ENCODE results near the gene R3HDM4.

Gene R3HDM4

GRCh38 chr19:929891-930258 lies 16.9 kb upstream of the R3HDM4 start:
- DNase-seq (ENCODE audit: low spot score): no peak

- no peak for DNase-seq (ENCODE audit: low spot score)
These were observed 16.3 kb upstream of the R3HDM4 start for GRCh38 chr19:929203-929890.

- no peak for DNase-seq (ENCODE audit: low spot score)
These were observed 15.6 kb upstream of the R3HDM4 start for GRCh38 chr19:928471-929202.

- DNase-seq (ENCODE audit: low spot score): no peak
These were observed 14.9 kb upstream of the R3HDM4 start for GRCh38 chr19:927780-928401.

- DNase-seq (ENCODE audit: low spot score): no peak
These were observed 14.3 kb upstream of the R3HDM4 start for GRCh38 chr19:927351-927779.

GRCh38 chr19:926589-927350 lies 13.8 kb upstream of the R3HDM4 start:
- peak; percentile 42 for DNase-seq (ENCODE audit: low spot score)

GRCh38 chr19:926323-926588 lies 13.2 kb upstream of the R3HDM4 start:
- no peak for DNase-seq (ENCODE audit: low spot score)

GRCh38 chr19:925526-926322 lies 12.7 kb upstream of the R3HDM4 start, which contains the start of gene ARID3A:
Gene ARID3A, plus strand, starts transcription at chr19:926035. Its CDS starts 3,494 bp downstream, at chr19:929529.
- peak; percentile 66 for DNase-seq (ENCODE audit: low spot score)

- no peak for DNase-seq (ENCODE audit: low spot score)
These were observed 12.1 kb upstream of the R3HDM4 start for GRCh38 chr19:925087-925525.

GRCh38 chr19:924553-925086 lies 11.6 kb upstream of the R3HDM4 start:
- no peak for DNase-seq (ENCODE audit: low spot score)

- no peak for DNase-seq (ENCODE audit: low spot score)
These were observed 7.2 kb upstream of the R3HDM4 start for GRCh38 chr19:920051-920864.

GRCh38 chr19:919199-920050 lies 6.4 kb upstream of the R3HDM4 start:
- DNase-seq (ENCODE audit: low spot score): no peak

GRCh38 chr19:918481-919198 lies 5.6 kb upstream of the R3HDM4 start:
- DNase-seq (ENCODE audit: low spot score): no peak

- no peak for DNase-seq (ENCODE audit: low spot score)
These were observed 5.1 kb upstream of the R3HDM4 start for GRCh38 chr19:918152-918437.

- DNase-seq (ENCODE audit: low spot score): no peak
These were observed 4.5 kb upstream of the R3HDM4 start, which contains the start of gene KISS1R for GRCh38 chr19:917323-918151. Gene KISS1R, plus strand, starts transcription at chr19:917333. Its CDS starts 170 bp downstream, at chr19:917503.

GRCh38 chr19:916645-917322 lies 3.8 kb upstream of the R3HDM4 start:
- no peak for DNase-seq (ENCODE audit: low spot score)
